HAP-1 (cell line): ENCODE data around the gene NLGN1.
A peak's percentile ranks its signal among the peaks of the same experiment; 100 is the strongest.

Experiments used
- DNase-seq, 2 experiments: peaks; one replicate each; pipeline ENCODE4 v3.0.0-alpha.2; 2016 to 2020; ENCODE audit warnings: low spot score in 2 of 2
- H3K27me3 ChIP-seq: fragments of 250-450 bp; sonication (Bioruptor Pico); 2 replicates; pipeline ENCODE4 v1.5.1; 2020; ENCODE audit warnings: low read depth, mild to moderate bottlenecking, moderate library complexity
- H3K36me3 ChIP-seq: fragments of 250-450 bp; sonication (Bioruptor Pico); replicated peaks from 2 replicates; pipeline ENCODE4 v1.5.1; 2020; ENCODE audit warnings: mild to moderate bottlenecking
- H3K4me1 ChIP-seq: fragments of 250-450 bp; sonication (Bioruptor Pico); 2 replicates; pipeline ENCODE4 v1.5.1; 2020; ENCODE audit warnings: mild to moderate bottlenecking
- H3K4me3 ChIP-seq: fragments of 250-450 bp; sonication (Bioruptor Pico); 2 replicates; pipeline ENCODE4 v1.5.1; 2020; ENCODE audit warnings: mild to moderate bottlenecking, moderate library complexity
- H3K9me3 ChIP-seq: fragments of 250-450 bp; sonication (Bioruptor Pico); 2 replicates; pipeline ENCODE4 v1.5.1; 2020; ENCODE audit warnings: mild to moderate bottlenecking, moderate library complexity
- in situ Hi-C: fragments of 300-500 bp; cut with MboI; formaldehyde crosslinking; loops from 3 replicates; pipeline ENCODE4 v1.14.3; 2020; ENCODE audit warnings: low sequenced_read_pairs, inconsistent platforms, mixed read lengths

Gene NLGN1

GRCh38 chr3:173800154-173800553, 402.6 kb downstream of the NLGN1 start:
- H3K4me1 ChIP-seq: peaks cover 19% of the 10 kb centered on the region
- H3K9me3 ChIP-seq: no peaks in the 10 kb centered on the region
- H3K27me3 ChIP-seq: no peaks in the 10 kb centered on the region
- no peaks in the 10 kb centered on the region for H3K36me3 ChIP-seq
- DNase-seq: peak in 1 of 2 experiments; percentile 67
- in situ Hi-C loops: no loop called here
- H3K4me3 ChIP-seq: no peak overlapping the region

- H3K4me3 ChIP-seq: no peak overlapping the region
- DNase-seq: no peak
- in situ Hi-C loops: no loop called here
- H3K4me1 ChIP-seq: peaks cover 20% of the 10 kb centered on the region
- H3K27me3 ChIP-seq: no peaks in the 10 kb centered on the region
- H3K36me3 ChIP-seq: no peaks in the 10 kb centered on the region
- no peaks in the 10 kb centered on the region for H3K9me3 ChIP-seq
Observed at GRCh38 chr3:173814809-173815208, 417.3 kb downstream of the NLGN1 start.

DNA sequence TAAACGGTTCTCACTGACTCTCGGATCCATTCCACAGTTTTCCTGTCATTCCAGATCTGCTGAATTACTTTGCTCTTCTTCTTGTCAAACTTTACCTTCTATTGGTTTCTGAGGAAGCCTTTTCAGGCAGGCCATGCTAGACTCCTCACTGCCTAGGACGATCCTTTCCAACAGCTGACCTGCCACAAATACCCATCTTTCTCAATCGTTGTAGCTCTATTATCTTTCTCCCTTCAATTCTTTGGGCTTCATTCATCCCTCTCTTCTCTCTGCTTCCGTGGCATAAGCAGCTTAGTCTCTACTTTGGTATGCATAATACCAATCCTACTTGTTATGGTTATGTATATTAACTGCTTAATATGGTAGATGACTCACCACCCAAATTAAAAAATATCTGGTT, 421.8 kb downstream of the NLGN1 start:
- DNase-seq: peak; percentile 32 to 68
- no peaks in the 10 kb centered on the region for H3K27me3 ChIP-seq
- no peaks in the 10 kb centered on the region for H3K9me3 ChIP-seq
- in situ Hi-C loops: no loop called here
- no peak overlapping the region for H3K4me3 ChIP-seq
- no peaks in the 10 kb centered on the region for H3K36me3 ChIP-seq
- H3K4me1 ChIP-seq: peaks cover 31% of the 10 kb centered on the region

DNA sequence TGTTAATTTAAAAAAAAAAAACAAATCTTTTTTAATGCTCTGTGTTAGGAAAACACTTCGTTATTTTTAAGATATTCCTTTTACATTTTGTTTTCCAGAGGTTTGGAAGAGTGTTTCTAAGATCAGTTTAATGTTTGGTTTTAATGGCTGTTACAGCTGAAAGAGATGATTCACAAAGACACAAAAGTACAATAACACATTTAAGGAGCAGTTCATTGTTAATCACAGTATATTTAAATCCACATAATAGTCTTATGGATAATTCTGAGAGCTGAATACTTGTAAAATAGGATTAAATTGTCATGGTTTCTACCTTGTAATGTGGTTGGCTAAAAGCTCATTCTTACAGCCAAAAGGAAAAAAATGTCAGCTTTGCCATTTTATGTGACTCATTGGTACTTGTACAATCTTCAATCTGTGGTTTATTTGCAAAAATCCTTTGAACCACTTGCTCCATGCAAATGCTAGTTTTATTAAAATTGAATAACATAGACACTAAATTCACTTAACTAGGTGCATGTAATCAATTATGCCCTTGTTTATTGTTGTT, 426.4 kb downstream of the NLGN1 start:
- peaks cover 22% of the 10 kb centered on the region for H3K4me1 ChIP-seq
- H3K9me3 ChIP-seq: no peaks in the 10 kb centered on the region
- peak in 1 of 2 experiments; percentile 95 for DNase-seq
- no peak overlapping the region for H3K4me3 ChIP-seq
- H3K27me3 ChIP-seq: no peaks in the 10 kb centered on the region
- no peaks in the 10 kb centered on the region for H3K36me3 ChIP-seq
- in situ Hi-C loops: no loop called here

DNA sequence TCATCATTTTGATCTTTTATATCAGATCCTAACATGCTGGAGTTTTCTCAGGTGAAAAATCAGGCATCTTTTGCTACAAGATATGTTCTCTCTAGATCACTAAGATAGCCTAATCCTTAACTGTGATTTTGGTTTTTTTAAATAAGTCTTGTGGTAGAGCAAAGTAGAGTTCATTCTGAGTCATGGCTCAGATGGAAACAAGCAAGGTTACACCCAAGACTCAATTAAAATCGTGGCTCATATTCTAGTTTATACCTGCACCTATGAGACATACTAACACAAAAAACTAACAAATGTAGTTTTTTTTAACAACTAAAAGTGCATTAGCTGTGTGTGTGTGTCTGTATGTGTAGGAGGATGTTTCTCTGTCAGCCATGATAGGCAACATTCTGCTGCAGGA, 428.2 kb downstream of the NLGN1 start:
- DNase-seq: no peak
- no peak overlapping the region for H3K4me3 ChIP-seq
- H3K27me3 ChIP-seq: no peaks in the 10 kb centered on the region
- H3K4me1 ChIP-seq: peaks cover 12% of the 10 kb centered on the region
- in situ Hi-C loops: no loop called here
- no peaks in the 10 kb centered on the region for H3K36me3 ChIP-seq
- H3K9me3 ChIP-seq: no peaks in the 10 kb centered on the region

DNA sequence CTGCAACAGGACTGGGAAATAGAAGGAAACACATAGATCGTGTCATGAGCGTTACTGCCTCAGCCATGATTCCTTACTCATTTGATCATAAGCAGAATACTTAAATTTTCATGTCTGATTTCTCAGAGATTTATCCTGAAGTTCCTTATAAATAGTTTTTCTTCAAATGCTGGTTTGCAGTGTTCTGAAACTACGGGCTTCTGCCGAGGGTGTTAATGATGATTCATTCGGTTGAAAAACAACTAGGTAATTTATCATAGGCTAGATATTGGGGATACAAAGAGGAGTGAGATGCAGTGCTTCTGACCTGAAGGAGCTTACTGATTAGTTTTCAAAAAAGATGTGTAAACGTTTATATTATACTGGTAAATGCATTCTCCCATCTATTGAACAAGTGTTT, 428.9 kb downstream of the NLGN1 start:
- no peak overlapping the region for H3K4me3 ChIP-seq
- DNase-seq: no peak
- H3K27me3 ChIP-seq: no peaks in the 10 kb centered on the region
- H3K9me3 ChIP-seq: no peaks in the 10 kb centered on the region
- in situ Hi-C loops: no loop called here
- peaks cover 12% of the 10 kb centered on the region for H3K4me1 ChIP-seq
- H3K36me3 ChIP-seq: no peaks in the 10 kb centered on the region

GRCh38 chr3:173826901-173827609, 429.5 kb downstream of the NLGN1 start:
- DNase-seq: no peak
- Histone ChIP-seq H3K27me3 (no peaks in the 10 kb centered on the region), H3K4me1 (peaks cover 12% of the 10 kb centered on the region), H3K4me3 (no peak overlapping the region), H3K36me3 (no peaks in the 10 kb centered on the region), H3K9me3 (no peaks in the 10 kb centered on the region)
- in situ Hi-C loops: no loop called here

GRCh38 chr3:173838644-173839043, 441.1 kb downstream of the NLGN1 start:
- DNase-seq: no peak
- Histone ChIP-seq H3K36me3 (no peaks in the 10 kb centered on the region), H3K4me1 (peaks cover 4% of the 10 kb centered on the region; the same call in 1 of the 2 replicates), H3K4me3 (no peak overlapping the region), H3K27me3 (no peaks in the 10 kb centered on the region), H3K9me3 (peaks cover 11% of the 10 kb centered on the region; the same call in 1 of the 2 replicates)
- in situ Hi-C loops: no loop called here

GRCh38 chr3:173839859-173840258, 442.3 kb downstream of the NLGN1 start:
- no peak for DNase-seq
- Histone ChIP-seq H3K27me3 (no peaks in the 10 kb centered on the region), H3K36me3 (no peaks in the 10 kb centered on the region), H3K4me3 (no peak overlapping the region), H3K9me3 (peaks cover 17% of the 10 kb centered on the region; the same call in 1 of the 2 replicates), H3K4me1 (peaks cover 4% of the 10 kb centered on the region; the same call in 1 of the 2 replicates)
- in situ Hi-C loops: no loop called here

DNA sequence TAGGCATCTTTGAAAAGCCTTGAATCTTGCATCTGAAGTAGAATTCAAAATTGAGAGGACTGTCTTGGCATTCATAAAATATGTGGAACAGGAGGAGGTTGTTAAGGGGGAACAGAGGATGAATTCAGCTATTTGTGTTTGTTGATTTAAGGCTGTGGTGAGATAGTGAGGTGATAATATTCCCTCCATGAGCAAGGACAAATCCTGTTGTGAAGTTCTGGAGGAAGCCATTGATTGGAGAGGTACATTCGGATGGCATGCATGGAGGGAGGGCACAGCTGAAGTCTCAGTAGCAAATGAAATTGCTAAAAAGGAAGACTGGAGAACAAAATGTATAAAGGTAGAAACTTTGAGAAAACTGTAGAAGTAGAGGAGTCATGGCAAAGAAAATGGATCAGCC, 443.8 kb downstream of the NLGN1 start:
- peaks cover 4% of the 10 kb centered on the region; the same call in 1 of the 2 replicates for H3K4me1 ChIP-seq
- no peak overlapping the region for H3K4me3 ChIP-seq
- H3K36me3 ChIP-seq: no peaks in the 10 kb centered on the region
- no peak for DNase-seq
- no peaks in the 10 kb centered on the region for H3K27me3 ChIP-seq
- peaks cover 17% of the 10 kb centered on the region; the same call in 1 of the 2 replicates for H3K9me3 ChIP-seq
- in situ Hi-C loops: no loop called here

DNA sequence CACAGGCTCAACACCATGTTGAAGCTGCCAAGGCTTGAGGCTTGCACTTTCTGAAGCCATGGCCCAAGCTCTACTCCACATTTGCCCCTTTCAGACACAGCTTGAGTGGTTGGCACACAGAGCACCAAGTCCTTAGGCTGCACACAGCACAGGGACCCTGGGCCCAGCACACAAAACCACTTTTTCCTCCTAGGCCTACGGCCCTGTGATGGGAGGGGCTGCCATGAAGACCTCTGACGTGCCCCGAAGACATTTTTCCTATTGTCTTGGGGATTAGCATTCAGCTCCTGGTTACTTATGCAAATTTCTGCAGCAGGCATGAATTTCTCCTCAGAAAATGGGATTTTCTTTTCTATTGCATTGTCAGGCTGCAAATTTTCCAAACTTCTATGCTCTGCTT, 445.5 kb downstream of the NLGN1 start:
- Histone ChIP-seq H3K9me3 (peaks cover 17% of the 10 kb centered on the region; the same call in 1 of the 2 replicates), H3K27me3 (no peaks in the 10 kb centered on the region), H3K36me3 (no peaks in the 10 kb centered on the region), H3K4me1 (peaks cover 4% of the 10 kb centered on the region; the same call in 1 of the 2 replicates), H3K4me3 (no peak overlapping the region)
- in situ Hi-C loops: no loop called here
- DNase-seq: peak; percentile 25 to 54

- DNase-seq: no peak
- Histone ChIP-seq H3K4me1 (peaks cover 4% of the 10 kb centered on the region; the same call in 1 of the 2 replicates), H3K9me3 (peaks cover 17% of the 10 kb centered on the region; the same call in 1 of the 2 replicates), H3K27me3 (no peaks in the 10 kb centered on the region), H3K4me3 (no peak overlapping the region), H3K36me3 (no peaks in the 10 kb centered on the region)
- in situ Hi-C loops: no loop called here
Observed at GRCh38 chr3:173846584-173846983, 449.0 kb downstream of the NLGN1 start.

DNA sequence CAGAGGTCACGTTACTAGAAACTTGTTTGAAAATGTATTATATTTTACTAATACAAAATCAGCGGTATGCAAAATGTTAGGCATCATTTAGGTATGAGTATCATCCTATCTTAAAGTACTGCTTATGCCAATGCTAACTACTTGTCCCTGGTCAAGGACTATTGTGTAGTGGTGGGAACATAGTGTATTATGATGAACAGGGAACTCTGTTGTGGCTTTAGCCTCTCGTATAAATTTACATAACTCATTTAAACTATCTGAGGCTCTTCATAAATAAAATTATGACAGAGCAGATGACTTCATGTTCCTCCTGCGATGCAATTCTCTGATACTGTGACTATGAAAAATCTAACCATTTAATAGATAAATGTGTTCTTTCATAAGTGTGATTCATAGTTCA, 451.9 kb downstream of the NLGN1 start:
- Histone ChIP-seq H3K9me3 (no peaks in the 10 kb centered on the region), H3K4me1 (no peaks in the 10 kb centered on the region)
- DNase-seq: no peak

GRCh38 chr3:173857154-173857553, 459.6 kb downstream of the NLGN1 start:
- H3K27me3 ChIP-seq: no peaks in the 10 kb centered on the region
- no peak for DNase-seq
- H3K4me1 ChIP-seq: no peaks in the 10 kb centered on the region
- no peak overlapping the region for H3K4me3 ChIP-seq
- H3K36me3 ChIP-seq: no peaks in the 10 kb centered on the region
- in situ Hi-C loops: no loop called here
- no peaks in the 10 kb centered on the region for H3K9me3 ChIP-seq

More for the DNA sequence above, 451.9 kb downstream of the NLGN1 start:
- Histone ChIP-seq H3K36me3 (no peaks in the 10 kb centered on the region), H3K27me3 (no peaks in the 10 kb centered on the region), H3K4me3 (no peak overlapping the region)
- in situ Hi-C loops: no loop called here
